Large intestine (tissue), 3 donors: Measurements from ENCODE around the gene TRAF4. TPM values are rescaled to one million over a fixed set of nuclear protein-coding genes. Genes with fewer than 3 reads are reported as not detected.

Experiments
- DNase-seq, 2 donors: peaks; one replicate each; pipeline versions ENCODE4 v3.0.0 to v3.0.0-alpha.2; 2013
- H3K27ac ChIP-seq: one replicate; pipeline ENCODE4 v1.5.1; 2013; ENCODE audit warnings: low read length
- H3K27me3 ChIP-seq: 2 replicates; pipeline ENCODE4 v1.6.1; 2013; ENCODE audit warnings: low read length; ENCODE audit not compliant: control insufficient read depth, insufficient read depth
- H3K36me3 ChIP-seq: 2 replicates; pipeline ENCODE4 v1.6.1; 2013; ENCODE audit warnings: low read length; ENCODE audit not compliant: control insufficient read depth, insufficient read depth
- H3K4me1 ChIP-seq: one replicate; pipeline ENCODE4 v1.6.1; 2013; ENCODE audit warnings: low read length; ENCODE audit not compliant: control insufficient read depth, insufficient read depth
- H3K4me3 ChIP-seq: one replicate; pipeline ENCODE4 v1.5.1; 2013; ENCODE audit warnings: low read length
- H3K9me3 ChIP-seq: one replicate; pipeline ENCODE4 v1.6.1; 2013; ENCODE audit warnings: mild to moderate bottlenecking, low read depth, low read length, moderate library complexity; ENCODE audit not compliant: control insufficient read depth
- WGBS: methylation state at CpG from one replicate; pipeline ENCODE4 v1.1.5; 2013; ENCODE audit warnings: low lambda C conversion rate; ENCODE audit not compliant: insufficient coverage; 5-methylcytosine and 5-hydroxymethylcytosine counted together
- polyA plus RNA-seq: library from polyadenylated mRNA; unstranded; fragments of 120-200 nt; gene quantifications from one replicate; pipeline ENCODE4 v1.2.1, GENCODE V29; 2013

Gene TRAF4
- polyA plus RNA-seq, 1 donor, result 91.8 TPM

DNA sequence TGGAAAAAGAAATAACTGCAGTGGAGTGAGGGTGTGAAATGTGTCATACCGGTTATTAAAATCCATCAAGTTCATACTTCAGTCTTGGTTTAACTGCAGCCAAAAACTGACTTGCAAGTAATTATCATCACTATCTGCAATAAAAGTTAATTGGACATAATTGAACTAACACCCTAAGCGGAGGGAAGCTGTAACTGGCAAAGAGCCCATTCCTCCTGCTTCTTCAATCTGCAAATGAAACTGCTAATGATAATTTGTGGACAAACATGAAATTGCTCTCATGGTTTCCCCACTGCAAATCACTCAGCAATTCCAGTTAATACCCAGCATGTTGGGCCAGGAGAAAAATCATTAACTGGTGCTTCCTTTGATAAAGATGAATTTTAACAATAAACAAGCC is 52.3 kb downstream of the TRAF4 start:
- WGBS, result no CpG with 5 or more reads among the region's 2 CpGs
- peak in 1 of 2 donors; percentile 4 for DNase-seq
- Histone ChIP-seq H3K36me3 (peaks cover 14% of the 10 kb centered on the region), H3K27ac (no peak overlapping the region), H3K4me1 (peaks cover 4% of the 10 kb centered on the region), H3K4me3 (no peak overlapping the region), H3K9me3 (no peaks in the 10 kb centered on the region), H3K27me3 (no peaks in the 10 kb centered on the region)

Other genes with a start within 250 kb of the TRAF4 start
- gene FOXN1, start 237.7 kb upstream of the TRAF4 start, polyA plus RNA-seq, result 0.04 TPM
- 48.9 TPM for gene UNC119, start 191.4 kb upstream of the TRAF4 start, polyA plus RNA-seq
- 88.7 TPM for gene PIGS, start 172.5 kb upstream of the TRAF4 start, polyA plus RNA-seq
- gene ALDOC, start 167.1 kb upstream of the TRAF4 start, polyA plus RNA-seq, result 15.0 TPM
- 35.1 TPM for gene SPAG5, start 145.0 kb upstream of the TRAF4 start, polyA plus RNA-seq
- gene RSKR, start 129.8 kb upstream of the TRAF4 start, polyA plus RNA-seq, result 15.2 TPM
- 61.9 TPM for gene BLTP2, start 98.9 kb upstream of the TRAF4 start, polyA plus RNA-seq
- gene SDF2, start 82.1 kb upstream of the TRAF4 start, polyA plus RNA-seq, result 54.6 TPM
- 65.9 TPM for gene SUPT6H, start 81.8 kb upstream of the TRAF4 start, polyA plus RNA-seq
- gene PROCA1, start 32.1 kb upstream of the TRAF4 start, polyA plus RNA-seq, result 5.7 TPM
- gene RAB34, start 26.1 kb upstream of the TRAF4 start, polyA plus RNA-seq, result 82.8 TPM
- gene RPL23A, start 24.0 kb upstream of the TRAF4 start, polyA plus RNA-seq, result 1,720 TPM
- 9.4 TPM for gene TLCD1, start 17.8 kb upstream of the TRAF4 start, polyA plus RNA-seq
- gene NEK8, start 15.2 kb upstream of the TRAF4 start, polyA plus RNA-seq, result 4.8 TPM
- 24.0 TPM for gene FAM222B, start 98.8 kb downstream of the TRAF4 start, polyA plus RNA-seq
- 54.2 TPM for gene ERAL1, start 111.0 kb downstream of the TRAF4 start, polyA plus RNA-seq
- 74.6 TPM for gene FLOT2, start 153.7 kb downstream of the TRAF4 start, polyA plus RNA-seq
- 8.4 TPM for gene DHRS13, start 159.1 kb downstream of the TRAF4 start, polyA plus RNA-seq
- 27.7 TPM for gene PHF12, start 207.5 kb downstream of the TRAF4 start, polyA plus RNA-seq